Esophagus muscularis mucosa (tissue), 4 donors: ENCODE measurements around the gene EIF4E2. TPM values are rescaled to one million over a fixed set of nuclear protein-coding genes. Genes with fewer than 3 reads are reported as not detected.

Experiments used
- DNase-seq: peaks from one replicate; pipeline ENCODE4 v3.0.0-alpha.2; 2017; ENCODE audit errors: extremely low spot score
- H3K27ac ChIP-seq, 4 donors: fragments of 200-600 bp; sonication (generic); replicated peaks in 1 of 4; 1 replicate in 3 of 4; 2 replicates in 1 of 4; pipeline ENCODE4 v1.5.1; 2016 to 2019; ENCODE audit warnings: mild to moderate bottlenecking in 1 of 4
- H3K27me3 ChIP-seq, 4 donors: fragments of 200-600 bp; sonication (generic); one replicate each; pipeline versions ENCODE4 v1.5.1 to v1.6.0; 2016 to 2019
- H3K36me3 ChIP-seq, 4 donors: fragments of 200-600 bp; sonication (generic); one replicate each; pipeline ENCODE4 v1.5.1; 2016 to 2019
- H3K4me1 ChIP-seq, 4 donors: fragments of 200-600 bp; sonication (generic); one replicate each; pipeline ENCODE4 v1.5.1; 2016 to 2019
- H3K4me3 ChIP-seq, 4 donors: fragments of 200-600 bp; sonication (generic); 1 replicate in 2 of 4; 2 replicates in 2 of 4; pipeline ENCODE4 v1.5.1; 2016 to 2019; ENCODE audit warnings: mild to moderate bottlenecking in 4 of 4, moderate library complexity in 1 of 4
- H3K9me3 ChIP-seq, 4 donors: fragments of 200-600 bp; sonication (generic); 1 replicate in 3 of 4; 2 replicates in 1 of 4; pipeline ENCODE4 v1.5.1; 2016 to 2019
- CTCF ChIP-seq, 3 experiments: fragments of 200-600 bp in 2 of 3; fragments of 450-650 bp in 1 of 3; sonication (generic) in 2 of 3; IDR thresholded peaks; one replicate each; pipeline ENCODE4 v1.5.1; 2017 to 2019; ENCODE audit warnings: antibody characterized with exemption in 3 of 3, mild to moderate bottlenecking in 2 of 3, moderate library complexity in 1 of 3
- EP300 ChIP-seq: sonication (generic); formaldehyde crosslinking; IDR thresholded peaks from one replicate; pipeline ENCODE4 v1.6.1; 2017; ENCODE audit warnings: antibody characterized with exemption
- POLR2A ChIP-seq: fragments of 450-650 bp; IDR thresholded peaks from one replicate; pipeline ENCODE4 v1.6.1; 2017; ENCODE audit warnings: antibody characterized with exemption, moderate library complexity, mild to moderate bottlenecking, low read depth
- POLR2AphosphoS5 ChIP-seq, 2 donors: sonication (generic); formaldehyde crosslinking; IDR thresholded peaks; one replicate each; pipeline ENCODE4 v1.6.1; 2017; ENCODE audit warnings: antibody characterized with exemption in 2 of 2
- WGBS: methylation state at CpG from one replicate; pipeline ENCODE4 v1.1.5; 2018; 5-methylcytosine and 5-hydroxymethylcytosine counted together
- intact Hi-C: fragments of 100-400 bp; cut with DNase I; formaldehyde crosslinking; loops from one replicate; pipeline ENCODE4 v1.15.1; 2023
- total RNA-seq, 4 donors: library from RNA; depleted of rRNA; stranded (reverse); fragments of >200 nt; gene quantifications; one replicate each; pipeline versions ENCODE4 v1.1.0 to v1.2.1, GENCODE V29; 2016

EIF4E2 gene
- total RNA-seq, 4 donors from 2014 or later = 37.0 to 55.8 (median 44.2) TPM

- no peak for TF ChIP-seq CTCF (IDR thresholded peaks at IDR 0.05)
- no peak for TF ChIP-seq EP300
- no peak for TF ChIP-seq POLR2AphosphoS5 (IDR thresholded peaks at IDR 0.05)
- no peak for TF ChIP-seq POLR2A
- no peak overlapping the region for H3K4me3 ChIP-seq
- no peak overlapping the region for H3K27ac ChIP-seq
- no peaks in the 10 kb centered on the region for H3K36me3 ChIP-seq
- H3K4me1 ChIP-seq = no peaks in the 10 kb centered on the region
- intact Hi-C loops = no loop called here
- WGBS = 95% methylated on average over 5 of the region's 5 CpGs
- H3K9me3 ChIP-seq = peaks cover 0 to 8% (median 7%) of the 10 kb centered on the region in 4 donors
- H3K27me3 ChIP-seq = peaks cover 0 to 74% (median 8%) of the 10 kb centered on the region in 4 donors
- DNase-seq = no peak
These were observed 14.5 kb upstream of the EIF4E2 start for GRCh38 chr2:232535761-232536530.

- Histone ChIP-seq H3K27ac (no peak overlapping the region), H3K9me3 (peaks cover 0 to 8% (median 7%) of the 10 kb centered on the region in 4 donors), H3K4me3 (no peak overlapping the region), H3K4me1 (no peaks in the 10 kb centered on the region), H3K36me3 (no peaks in the 10 kb centered on the region), H3K27me3 (peaks cover 0 to 76% (median 8%) of the 10 kb centered on the region in 4 donors)
- intact Hi-C loops = no loop called here
- DNase-seq = no peak
- 72% methylated on average over 4 of the region's 5 CpGs for WGBS
- TF ChIP-seq POLR2A (no peak), POLR2AphosphoS5 (IDR thresholded peaks at IDR 0.05) (no peak), CTCF (IDR thresholded peaks at IDR 0.05) (no peak), EP300 (no peak)
These were observed 13.4 kb upstream of the EIF4E2 start for GRCh38 chr2:232537079-232537478.

- TF ChIP-seq POLR2A (no peak), EP300 (no peak), CTCF (IDR thresholded peaks at IDR 0.05) (no peak), POLR2AphosphoS5 (IDR thresholded peaks at IDR 0.05) (no peak)
- no peak for DNase-seq
- intact Hi-C loops = no loop called here
- H3K27ac ChIP-seq = no peak overlapping the region
- no peak overlapping the region for H3K4me3 ChIP-seq
- peaks cover 0 to 8% (median 7%) of the 10 kb centered on the region in 4 donors for H3K9me3 ChIP-seq
- H3K27me3 ChIP-seq = peaks cover 0 to 76% (median 8%) of the 10 kb centered on the region in 4 donors
- H3K36me3 ChIP-seq = no peaks in the 10 kb centered on the region
- 90% methylated on average over 4 of the region's 4 CpGs for WGBS
- H3K4me1 ChIP-seq = no peaks in the 10 kb centered on the region
These were observed 13.0 kb upstream of the EIF4E2 start for GRCh38 chr2:232537499-232537898.

- no peak for DNase-seq
- H3K9me3 ChIP-seq = peaks cover 0 to 8% (median 7%) of the 10 kb centered on the region in 4 donors
- intact Hi-C loops = no loop called here
- 23% methylated on average over 4 of the region's 4 CpGs for WGBS
- TF ChIP-seq POLR2A (no peak), EP300 (no peak), CTCF (IDR thresholded peaks at IDR 0.05) (no peak), POLR2AphosphoS5 (IDR thresholded peaks at IDR 0.05) (no peak)
- H3K36me3 ChIP-seq = no peaks in the 10 kb centered on the region
- H3K4me3 ChIP-seq = no peak overlapping the region
- no peak overlapping the region for H3K27ac ChIP-seq
- peaks cover 0 to 76% (median 8%) of the 10 kb centered on the region in 4 donors for H3K27me3 ChIP-seq
- no peaks in the 10 kb centered on the region for H3K4me1 ChIP-seq
These were observed 11.8 kb upstream of the EIF4E2 start for GRCh38 chr2:232538671-232539070.
